Measurements from ENCODE around the gene SLC27A1.
"Not testable (repeated sequence)": the region's sequence is repeated elsewhere in the genome, so short reads cannot be mapped to it uniquely, and the experiment has no call there.

The SLC27A1 gene

DNA sequence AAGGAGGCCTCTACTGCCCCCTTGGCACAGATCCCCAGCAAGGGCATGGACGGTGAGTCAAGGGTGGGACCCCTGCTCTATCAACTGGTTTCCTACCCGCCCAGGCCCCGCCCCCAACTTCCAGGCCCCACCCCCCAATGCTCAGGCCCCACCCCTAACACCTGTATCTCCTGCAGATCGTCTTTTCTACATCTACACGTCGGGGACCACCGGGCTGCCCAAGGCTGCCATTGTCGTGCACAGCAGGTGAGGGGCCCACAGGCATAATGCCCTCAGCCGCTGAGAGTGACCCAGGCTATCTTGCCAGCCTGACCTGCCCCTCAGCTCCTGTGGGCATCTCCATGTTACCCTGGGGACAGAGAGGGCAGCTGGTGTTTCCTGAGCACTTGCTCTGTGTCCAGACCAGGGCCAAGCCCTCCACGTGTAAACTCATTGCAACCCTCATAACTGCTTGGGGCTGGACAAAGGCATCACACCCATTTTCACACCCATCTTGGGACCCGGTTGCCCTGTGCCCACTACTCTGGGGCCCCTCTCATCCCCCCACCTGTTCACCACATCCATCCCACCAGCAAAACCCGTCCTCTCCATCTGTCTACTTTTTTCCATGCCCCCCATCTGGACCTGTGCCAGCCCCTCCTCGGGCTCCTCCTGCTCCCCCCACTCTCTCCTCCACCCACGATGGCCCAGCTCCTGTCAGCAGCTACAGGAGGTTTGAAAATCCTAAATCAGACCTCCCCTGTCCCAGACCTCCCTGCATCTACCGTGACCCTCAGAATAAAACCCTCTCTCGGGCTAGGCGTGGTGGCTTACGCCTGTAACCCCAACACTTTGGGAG, 17.2 kb downstream of the SLC27A1 start:
- no peak for DNase-seq

DNA sequence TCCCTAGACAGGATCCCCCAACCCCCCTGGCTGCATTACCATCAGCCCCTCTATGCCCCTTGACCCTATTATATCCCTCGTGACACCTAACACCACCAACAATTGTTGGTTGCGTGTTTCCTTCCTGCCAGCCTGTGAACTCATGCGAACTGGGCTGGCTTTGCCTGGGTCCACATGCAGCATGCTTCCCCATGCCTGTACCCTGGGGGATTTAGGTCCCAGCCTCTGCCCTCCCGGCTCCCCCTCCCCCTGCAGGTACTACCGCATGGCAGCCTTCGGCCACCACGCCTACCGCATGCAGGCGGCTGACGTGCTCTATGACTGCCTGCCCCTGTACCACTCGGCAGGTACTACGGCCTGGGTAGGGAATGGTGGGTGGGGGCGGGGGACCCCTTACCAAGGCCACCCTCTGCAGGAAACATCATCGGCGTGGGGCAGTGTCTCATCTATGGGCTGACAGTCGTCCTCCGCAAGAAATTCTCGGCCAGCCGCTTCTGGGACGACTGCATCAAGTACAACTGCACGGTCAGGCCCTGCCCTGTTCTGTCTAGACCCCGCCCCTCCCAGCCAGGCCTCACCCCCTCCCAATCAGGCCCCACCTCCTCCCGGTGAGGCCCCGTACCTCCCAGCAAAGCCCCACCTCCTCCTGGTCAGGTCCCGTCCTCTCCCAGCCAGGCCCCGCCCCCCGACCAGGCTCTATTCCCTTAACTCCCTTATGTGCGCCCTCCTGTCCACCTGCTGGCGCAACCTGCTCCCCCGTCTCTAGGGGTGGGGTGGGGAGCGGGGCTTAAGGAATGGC, 18.5 kb downstream of the SLC27A1 start:
- DNase-seq = peak in 1 of 2 experiments; percentile 46

DNA sequence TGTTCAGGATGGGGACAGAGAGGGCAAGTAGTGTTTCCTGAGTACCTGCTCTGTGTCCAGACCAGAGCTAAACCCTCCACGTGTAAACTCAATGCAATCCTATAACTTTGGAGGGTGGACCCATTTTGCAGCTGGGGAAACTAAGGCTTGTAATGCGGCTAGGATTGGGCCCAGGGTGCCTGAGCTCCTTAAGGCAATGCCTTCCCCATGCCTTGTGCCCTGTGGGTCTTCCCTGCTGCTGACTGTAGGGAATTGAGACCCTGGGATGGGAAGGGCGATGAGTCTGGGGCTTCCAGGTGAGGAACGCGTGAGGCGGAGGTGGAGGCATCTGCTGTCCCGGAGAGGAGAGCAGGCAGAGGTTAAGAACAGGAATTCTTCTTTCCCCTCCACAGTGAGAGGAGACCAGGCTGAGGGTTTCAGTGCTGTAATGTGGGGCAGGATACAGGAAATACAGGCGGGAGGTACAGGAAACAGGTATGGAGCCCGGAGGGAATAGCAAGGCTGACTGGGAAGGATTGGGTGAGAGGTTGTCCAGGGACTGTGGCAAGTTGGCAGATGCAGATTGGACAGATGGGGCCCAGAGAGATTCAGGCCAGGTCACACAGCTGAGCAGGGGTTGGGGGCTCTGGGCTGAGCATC, 19.2 kb downstream of the SLC27A1 start:
- DNase-seq = no peak

DNA sequence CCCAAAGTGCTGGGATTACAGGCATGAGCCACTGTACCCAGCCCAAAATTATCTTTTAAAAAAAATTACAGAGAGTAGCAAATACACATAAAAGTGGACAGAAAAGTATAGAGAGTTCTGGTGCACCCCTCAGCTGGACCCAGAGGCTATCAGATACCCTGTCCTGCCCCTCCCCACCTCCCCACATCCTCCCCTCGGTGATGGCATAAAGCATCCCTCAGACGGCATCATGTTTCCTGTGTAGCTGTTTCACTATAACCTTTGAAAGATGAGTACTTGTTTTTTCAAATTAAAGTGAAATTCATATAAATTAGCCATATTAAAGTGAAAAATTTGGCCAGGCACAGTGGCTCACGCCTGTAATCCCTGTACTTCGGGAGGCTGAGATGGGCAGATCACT, 20.1 kb downstream of the SLC27A1 start:
- no peak for DNase-seq

DNA sequence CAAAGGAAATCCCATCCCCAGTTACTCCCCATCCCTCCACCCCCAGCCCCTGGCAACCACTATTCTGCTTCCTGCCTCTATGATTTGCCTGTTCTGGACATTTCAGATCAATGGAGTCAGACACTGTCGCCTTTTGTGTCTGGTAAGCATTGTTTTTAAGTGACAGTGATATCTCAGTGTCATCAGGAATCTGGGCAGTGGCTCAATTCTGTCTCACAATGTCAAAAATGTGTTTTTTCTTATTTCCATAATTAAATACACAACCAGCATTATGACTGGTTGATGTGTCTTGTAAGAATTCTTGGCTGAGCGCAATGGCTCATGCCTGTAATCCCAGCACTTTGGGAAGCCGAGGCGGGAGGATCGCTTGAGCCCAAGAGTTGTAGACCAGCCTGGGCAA, 21.0 kb downstream of the SLC27A1 start:
- no peak for DNase-seq

DNA sequence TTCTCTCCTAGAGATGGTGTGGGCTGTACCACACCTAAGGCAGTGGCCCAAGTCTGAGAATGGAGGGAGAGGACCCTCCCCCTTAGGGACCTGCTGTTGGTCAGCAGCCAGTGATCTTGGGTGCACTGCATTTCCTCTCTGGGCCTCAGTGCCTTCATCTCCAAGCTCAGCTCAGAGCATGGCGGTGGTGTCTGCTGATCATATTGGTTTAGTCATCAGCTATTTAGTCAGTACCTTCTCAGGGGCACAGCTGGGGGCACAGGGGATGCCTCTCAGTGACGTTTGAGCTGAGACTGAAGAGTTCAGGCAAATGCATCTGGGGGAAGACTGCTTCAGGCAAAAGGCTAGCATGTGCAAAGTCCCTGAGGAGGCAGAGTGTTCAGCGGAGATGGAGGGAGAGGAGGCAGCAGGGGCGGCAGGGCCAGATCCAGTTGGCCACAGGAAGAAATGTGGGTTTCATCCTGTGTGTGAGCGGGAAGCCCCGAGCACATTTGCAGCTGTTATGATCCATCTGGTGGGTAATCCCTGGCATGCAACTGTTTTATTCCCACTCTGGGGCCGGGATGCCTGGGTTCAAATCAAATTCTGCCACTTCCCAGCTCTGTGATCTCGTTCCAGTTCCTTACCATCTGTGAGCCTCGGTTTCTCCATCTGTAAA, 25.4 kb downstream of the SLC27A1 start:
- no peak for DNase-seq

DNA sequence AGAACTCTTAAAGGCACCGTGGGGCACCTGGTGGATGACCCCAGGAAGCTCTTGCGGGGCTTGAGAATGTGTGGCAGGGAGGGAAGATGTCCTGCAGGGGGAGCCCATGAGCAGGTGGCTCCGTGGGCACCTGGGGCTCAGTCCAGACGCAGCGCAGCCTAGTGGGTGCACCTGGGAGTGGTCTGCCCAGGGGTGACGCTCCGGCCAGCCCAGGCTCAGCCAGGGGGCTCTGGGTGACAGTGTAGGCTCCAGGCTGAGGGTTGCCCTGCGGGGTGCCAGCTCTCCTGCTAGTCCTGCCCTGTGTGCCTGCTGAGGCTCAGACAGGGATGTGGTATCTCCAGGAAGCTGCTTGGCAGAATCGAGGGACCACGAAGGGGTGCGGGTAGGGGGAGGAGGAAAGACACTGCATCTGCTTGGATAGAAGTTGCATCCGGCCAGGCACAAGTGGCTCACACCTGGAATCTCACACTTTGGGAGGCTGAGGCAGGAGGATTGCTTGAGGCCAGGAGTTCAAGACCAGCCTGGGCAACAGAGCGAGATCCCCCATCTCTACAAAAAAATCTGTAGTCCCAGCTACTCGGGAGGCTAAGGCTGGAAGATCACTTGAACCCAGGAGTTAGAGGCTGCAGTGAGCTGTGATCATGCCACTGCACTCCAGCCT, 26.1 kb downstream of the SLC27A1 start:
- DNase-seq = peak in 1 of 2 experiments; percentile 75

DNA sequence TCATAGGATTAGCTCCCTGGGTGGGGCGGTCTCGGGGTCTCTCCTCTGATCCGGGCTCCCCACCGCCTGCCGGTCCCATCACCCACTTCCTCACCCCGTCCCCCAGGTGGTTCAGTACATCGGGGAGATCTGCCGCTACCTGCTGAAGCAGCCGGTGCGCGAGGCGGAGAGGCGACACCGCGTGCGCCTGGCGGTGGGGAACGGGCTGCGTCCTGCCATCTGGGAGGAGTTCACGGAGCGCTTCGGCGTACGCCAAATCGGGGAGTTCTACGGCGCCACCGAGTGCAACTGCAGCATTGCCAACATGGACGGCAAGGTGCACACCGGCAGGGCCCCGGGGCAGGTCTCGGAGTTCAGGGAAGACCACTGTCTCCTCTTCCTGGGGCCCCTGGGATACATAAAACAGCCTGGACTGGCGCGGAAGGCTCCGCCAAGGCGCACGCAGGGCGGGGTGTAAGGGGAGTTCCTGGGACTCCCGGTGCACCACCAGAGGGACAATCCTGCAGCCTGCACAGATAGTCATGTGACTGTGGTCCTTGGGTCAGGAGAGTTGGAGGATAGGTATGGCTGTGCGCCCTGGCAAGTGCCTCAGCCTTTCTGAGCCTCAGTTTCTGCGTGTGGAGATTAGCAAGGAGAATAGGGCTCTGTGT, 26.9 kb downstream of the SLC27A1 start:
- DNase-seq = no peak

DNA sequence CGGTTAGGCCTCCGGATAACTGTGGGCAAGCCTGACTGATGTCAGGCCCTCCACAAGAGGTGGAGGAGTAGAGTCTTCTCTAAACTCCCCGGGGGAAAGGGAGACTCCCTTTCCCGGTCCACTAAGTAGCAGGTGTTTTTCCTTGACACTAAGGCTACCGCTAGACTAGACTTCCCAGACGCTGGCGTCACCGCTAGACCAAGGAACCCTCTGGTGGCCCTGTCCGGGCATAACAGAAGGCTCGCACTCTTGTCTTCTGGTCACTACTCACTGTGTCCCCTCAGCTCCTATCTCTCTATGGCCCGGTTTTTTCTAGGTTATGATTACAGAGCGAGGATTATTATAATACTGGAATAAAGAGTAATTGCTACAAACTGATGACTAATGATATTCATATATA, 28.7 kb downstream of the SLC27A1 start:
- DNase-seq = not testable (repeated sequence)

DNA sequence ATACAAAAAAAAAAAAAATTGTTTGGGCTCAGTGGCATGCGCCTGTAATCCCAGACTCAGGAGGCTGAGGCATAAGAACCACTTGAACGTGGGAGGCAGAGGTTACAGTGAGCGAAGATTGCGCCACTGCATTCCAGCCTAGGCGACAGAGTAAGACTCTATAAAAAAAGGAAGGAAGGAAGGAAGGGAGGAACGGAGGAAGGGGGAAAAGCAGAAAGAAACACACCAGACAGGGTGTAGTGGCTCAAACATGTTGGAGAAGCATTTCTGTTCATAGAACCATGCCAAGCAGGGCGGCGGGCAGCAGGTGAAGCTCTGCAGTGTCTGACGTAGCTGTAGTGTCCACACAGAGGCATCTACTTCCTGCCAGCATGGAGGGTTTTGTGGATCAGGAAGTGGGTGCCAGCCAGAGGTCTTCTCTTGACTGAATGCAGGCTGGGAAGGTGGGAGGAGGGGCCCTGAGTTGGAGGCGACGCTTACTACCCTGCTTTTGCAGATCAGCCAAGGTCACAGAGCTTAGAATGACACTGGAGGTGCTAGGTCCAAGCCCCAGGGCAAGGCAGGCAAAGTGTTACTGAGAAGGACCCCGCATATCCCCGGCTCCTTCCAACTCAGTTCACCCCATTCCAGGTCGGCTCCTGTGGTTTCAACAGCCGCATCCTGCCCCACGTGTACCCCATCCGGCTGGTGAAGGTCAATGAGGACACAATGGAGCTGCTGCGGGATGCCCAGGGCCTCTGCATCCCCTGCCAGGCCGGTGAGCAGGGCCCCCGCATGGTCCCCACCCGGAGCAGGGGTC, 29.5 kb downstream of the SLC27A1 start:
- no peak for DNase-seq

DNA sequence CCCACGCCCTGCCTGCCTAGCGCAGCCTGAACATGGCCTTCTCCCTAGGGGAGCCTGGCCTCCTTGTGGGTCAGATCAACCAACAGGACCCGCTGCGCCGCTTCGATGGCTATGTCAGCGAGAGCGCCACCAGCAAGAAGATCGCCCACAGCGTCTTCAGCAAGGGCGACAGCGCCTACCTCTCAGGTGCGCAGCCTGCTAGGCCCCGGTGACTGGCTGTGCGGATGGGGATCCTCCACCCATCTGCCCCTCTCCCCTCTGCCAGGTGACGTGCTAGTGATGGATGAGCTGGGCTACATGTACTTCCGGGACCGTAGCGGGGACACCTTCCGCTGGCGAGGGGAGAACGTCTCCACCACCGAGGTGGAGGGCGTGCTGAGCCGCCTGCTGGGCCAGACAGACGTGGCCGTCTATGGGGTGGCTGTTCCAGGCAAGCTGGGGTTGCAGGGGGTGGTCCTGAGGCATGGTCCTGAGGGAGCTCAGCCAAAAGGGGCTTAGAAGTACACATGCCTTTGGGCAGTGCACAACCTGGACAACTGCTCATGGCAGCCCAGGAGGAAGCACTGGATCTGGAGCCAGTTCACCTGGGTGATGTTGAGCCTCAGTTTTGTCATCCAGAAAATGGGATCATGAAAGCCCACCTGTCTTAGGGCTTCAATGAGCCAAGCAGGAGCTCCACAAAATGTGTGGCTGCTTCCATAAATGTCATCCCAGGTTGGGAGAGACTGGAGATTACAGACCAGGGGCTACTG, 30.3 kb downstream of the SLC27A1 start:
- no peak for DNase-seq

DNA sequence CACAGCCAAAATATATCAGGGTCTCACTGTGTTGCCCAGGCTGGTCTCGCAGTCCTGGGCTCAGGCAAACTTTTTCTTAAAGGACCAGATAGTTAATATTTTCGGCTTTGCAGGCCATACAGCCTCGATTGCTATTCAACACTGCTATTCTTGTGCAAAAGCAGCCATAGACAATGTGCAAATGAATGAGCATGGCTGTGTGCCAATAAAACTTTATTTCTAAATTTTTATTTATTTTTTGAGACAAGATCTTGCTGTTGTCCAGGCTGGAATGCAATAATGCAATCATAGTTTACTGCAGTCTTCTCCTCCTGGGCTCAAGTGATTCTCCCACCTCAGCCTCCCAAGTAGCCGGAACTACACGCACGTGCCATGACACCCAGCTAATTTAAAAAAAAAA, 32.9 kb downstream of the SLC27A1 start:
- DNase-seq = no peak

DNA sequence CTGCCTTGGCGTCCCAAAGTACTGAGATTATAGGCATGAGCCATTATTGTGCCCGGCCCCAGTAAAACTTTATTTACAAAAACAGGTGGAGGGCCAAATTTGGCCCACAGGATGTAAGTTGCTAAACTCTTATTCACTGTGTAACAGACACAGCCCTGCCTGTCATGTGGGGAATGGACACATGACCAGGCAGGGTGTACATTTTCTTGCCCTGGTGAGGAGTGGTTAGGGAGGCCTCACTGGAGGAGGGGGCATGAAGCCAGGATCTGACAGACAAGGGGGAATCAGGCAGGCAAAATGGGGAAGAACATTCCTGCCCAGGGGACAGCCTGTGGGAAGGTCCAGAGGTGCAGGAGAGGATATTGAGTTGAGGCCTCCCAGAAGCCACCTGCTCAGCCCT, 33.7 kb downstream of the SLC27A1 start:
- no peak for DNase-seq

DNA sequence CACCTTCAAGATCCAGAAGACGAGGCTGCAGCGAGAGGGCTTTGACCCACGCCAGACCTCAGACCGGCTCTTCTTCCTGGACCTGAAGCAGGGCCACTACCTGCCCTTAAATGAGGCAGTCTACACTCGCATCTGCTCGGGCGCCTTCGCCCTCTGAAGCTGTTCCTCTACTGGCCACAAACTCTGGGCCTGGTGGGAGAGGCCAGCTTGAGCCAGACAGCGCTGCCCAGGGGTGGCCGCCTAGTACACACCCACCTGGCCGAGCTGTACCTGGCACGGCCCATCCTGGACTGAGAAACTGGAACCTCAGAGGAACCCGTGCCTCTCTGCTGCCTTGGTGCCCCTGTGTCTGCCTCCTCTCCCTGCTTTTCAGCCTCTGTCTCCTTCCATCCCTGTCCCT, 34.1 kb downstream of the SLC27A1 start:
- DNase-seq = no peak

DNA sequence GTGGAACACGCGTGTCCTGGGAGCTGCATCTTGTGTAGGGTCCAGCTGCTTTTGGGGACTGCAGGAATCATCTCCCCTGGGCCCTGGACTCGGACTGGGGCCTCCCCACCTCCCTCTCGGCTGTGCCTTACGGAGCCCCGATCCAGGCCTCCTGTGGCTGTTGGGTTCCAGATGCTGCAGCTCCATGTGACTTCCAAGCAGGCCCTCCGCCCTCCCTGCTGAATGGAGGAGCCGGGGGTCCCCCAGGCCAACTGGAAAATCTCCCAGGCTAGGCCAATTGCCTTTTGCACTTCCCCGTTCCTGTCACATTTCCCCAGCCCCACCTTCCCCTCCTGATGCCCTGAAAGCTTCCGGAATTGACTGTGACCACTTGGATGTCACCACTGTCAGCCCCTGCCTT, 34.9 kb downstream of the SLC27A1 start:
- no peak for DNase-seq

DNA sequence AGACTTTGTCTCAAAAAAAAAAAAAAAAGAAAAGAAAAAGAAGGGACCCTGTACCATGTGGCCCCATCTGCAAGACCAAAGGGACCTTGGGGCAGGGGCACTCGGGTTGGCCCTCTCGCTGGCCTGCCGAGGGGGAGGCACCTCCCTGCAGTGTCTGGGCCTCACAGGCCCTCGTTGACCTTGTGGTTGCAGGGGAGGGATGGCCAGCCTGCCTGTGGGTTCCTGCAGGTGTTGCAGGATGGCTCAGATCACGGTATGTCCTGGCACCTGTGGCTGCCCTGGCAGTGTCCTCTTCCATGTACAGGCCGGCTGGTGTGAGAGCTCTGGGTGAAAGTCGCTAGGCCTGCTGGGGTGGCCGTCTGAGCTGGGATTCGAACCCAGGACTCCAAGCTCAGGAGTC, 36.4 kb downstream of the SLC27A1 start:
- no peak for DNase-seq

DNA sequence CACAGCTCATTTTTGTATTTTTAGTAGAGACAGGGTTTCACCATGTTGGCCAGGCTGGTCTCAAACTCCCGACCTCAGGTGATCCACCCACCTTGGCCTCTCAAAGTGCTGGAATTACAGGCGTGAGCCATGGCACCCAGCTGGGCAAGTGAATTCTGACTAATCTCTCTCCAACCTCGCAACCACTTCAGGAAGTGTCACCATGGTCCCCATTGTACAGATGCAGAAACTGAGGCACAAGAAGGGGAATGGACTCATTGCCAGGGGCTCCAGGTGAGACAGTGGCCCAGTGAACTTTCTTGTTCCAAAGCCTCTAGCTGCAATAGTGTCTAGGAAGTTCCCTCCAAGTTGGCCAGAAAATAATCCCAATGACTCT, 38.2 kb downstream of the SLC27A1 start:
- DNase-seq = not testable (repeated sequence)

DNA sequence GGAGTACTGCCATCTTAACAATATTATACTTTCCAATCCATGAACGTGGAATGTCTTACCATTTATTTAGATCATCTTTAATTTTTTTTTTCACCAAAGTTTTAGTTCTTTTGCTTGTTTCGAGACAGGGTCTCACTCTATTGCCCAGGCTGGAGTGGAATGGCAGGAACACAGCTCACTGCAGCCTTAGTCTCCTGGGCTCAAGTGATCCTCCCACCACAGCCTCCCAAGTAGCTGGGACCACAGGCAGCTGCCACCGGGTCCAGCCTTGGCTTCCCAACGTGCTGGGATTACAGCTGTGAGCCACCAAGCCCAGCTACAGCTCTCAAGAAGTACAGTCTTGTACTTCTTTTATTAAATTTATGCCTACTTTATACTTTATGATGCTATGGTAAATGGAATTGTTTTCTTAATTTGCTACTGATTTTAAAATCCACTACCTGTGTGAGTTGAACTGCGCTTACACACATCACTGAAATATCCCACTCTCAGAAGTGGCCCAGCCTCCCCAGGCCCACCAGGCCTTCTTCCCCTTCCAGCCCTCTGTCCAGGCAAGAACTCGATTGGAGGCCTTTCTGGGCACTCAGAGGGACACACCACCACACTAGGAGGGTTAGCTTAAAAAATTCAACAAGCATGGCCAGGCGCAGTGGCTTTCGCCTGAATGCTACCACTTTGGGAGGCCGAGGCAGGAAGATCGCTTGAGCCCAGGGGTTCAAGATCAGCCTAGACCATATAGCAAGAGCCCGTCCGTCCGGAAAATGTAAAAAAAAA, 40.1 kb downstream of the SLC27A1 start:
- DNase-seq = no peak

DNA sequence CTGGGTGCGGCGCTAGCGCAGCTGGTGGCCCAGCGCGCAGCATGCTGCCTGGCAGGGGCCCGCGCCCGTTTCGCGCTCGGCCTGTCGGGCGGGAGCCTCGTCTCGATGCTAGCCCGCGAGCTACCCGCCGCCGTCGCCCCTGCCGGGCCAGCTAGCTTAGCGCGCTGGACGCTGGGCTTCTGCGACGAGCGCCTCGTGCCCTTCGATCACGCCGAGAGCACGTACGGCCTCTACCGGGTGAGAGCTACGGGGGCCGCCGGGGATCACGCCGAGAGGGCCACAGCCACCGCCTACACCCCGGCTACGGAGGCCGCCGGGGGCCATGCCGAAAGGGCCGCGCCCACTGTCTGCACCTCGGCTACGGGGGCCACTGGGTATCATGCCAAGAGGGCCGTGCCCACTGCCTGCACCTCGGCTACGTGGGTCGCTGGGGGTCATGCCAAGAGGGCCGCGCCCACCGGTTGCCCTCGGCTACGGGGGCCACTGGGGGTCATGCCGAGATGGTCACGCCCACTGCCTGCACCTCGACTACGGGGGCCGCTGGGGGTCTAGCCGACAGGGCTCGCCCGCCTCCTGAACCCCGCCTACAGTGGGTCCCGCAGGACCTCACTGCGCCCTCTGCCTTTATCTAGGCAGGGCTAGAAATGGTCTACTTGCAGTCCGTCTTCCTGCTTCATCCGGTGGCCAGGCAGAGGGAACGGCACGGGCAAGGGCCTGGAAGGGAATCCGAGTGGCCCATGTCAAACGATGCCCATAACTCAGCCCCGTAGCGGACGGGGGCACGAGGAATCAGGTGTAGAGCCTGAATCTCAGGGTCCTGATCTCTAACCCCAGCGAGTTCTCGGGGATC, 41.6 kb downstream of the SLC27A1 start:
- DNase-seq = peak; percentile 84 to 90

Data from SW 1271 (cell line).